A172 (cell line): ENCODE measurements around the gene ABHD17B. TPM values are rescaled to one million over a fixed set of nuclear protein-coding genes. Genes with fewer than 3 reads are reported as not detected.
"Not testable (repeated sequence)": the region's sequence is repeated elsewhere in the genome, so short reads cannot be mapped to it uniquely, and the experiment has no call there.

ENCODE experiments used
- DNase-seq: peaks from one replicate; pipeline ENCODE4 v3.0.0-alpha.2; 2015; ENCODE audit warnings: low spot score
- total RNA-seq: library from RNA; depleted of rRNA; stranded (reverse); fragments of >200 nt; shearing (Covaris generic); gene quantifications from 2 replicates; pipeline ENCODE4 v1.2.3, GENCODE V29; 2014; rRNA removed

Gene ABHD17B
- total RNA-seq, result 34.5 and 41.7 TPM in 2 replicates

- peak; percentile 99 for DNase-seq
Measured at GRCh38 chr9:71911061-71911907, at the start of gene ABHD17B, which contains the start of gene C9orf85. Gene ABHD17B (minus strand): TSS chr9:71911193. CDS start chr9:71875080, 36,113 bp downstream. Gene C9orf85 (plus strand): TSS chr9:71911639. CDS start chr9:71911735, 96 bp downstream.

GRCh38 chr9:71955300-71955915, 44.4 kb upstream of the ABHD17B start:
- no peak for DNase-seq

- DNase-seq, result not testable (repeated sequence)
Measured at GRCh38 chr9:71954652-71955051, 43.7 kb upstream of the ABHD17B start.

GRCh38 chr9:71944754-71945375, 33.9 kb upstream of the ABHD17B start:
- DNase-seq, result no peak

GRCh38 chr9:71941998-71942567, 31.1 kb upstream of the ABHD17B start:
- DNase-seq, result no peak

GRCh38 chr9:71941060-71941568, 30.1 kb upstream of the ABHD17B start:
- DNase-seq, result no peak

GRCh38 chr9:71937898-71938297, 26.9 kb upstream of the ABHD17B start:
- DNase-seq, result no peak

- no peak for DNase-seq
Measured at GRCh38 chr9:71937070-71937625, 26.2 kb upstream of the ABHD17B start.

GRCh38 chr9:71936066-71936465, 25.1 kb upstream of the ABHD17B start:
- no peak for DNase-seq

GRCh38 chr9:71931166-71931565, 20.2 kb upstream of the ABHD17B start:
- no peak for DNase-seq

- DNase-seq, result peak; percentile 64
Measured at GRCh38 chr9:71929791-71930440, 18.9 kb upstream of the ABHD17B start.

- no peak for DNase-seq
Measured at GRCh38 chr9:71929223-71929622, 18.2 kb upstream of the ABHD17B start.

- no peak for DNase-seq
Measured at GRCh38 chr9:71928806-71929205, 17.8 kb upstream of the ABHD17B start.

GRCh38 chr9:71928376-71928775, 17.4 kb upstream of the ABHD17B start:
- DNase-seq, result no peak

GRCh38 chr9:71925834-71926233, 14.8 kb upstream of the ABHD17B start:
- no peak for DNase-seq

GRCh38 chr9:71924576-71924975, 13.6 kb upstream of the ABHD17B start:
- DNase-seq, result no peak

GRCh38 chr9:71921190-71921814, 10.3 kb upstream of the ABHD17B start:
- DNase-seq, result no peak

- DNase-seq, result no peak
Measured at GRCh38 chr9:71920456-71921189, 9.6 kb upstream of the ABHD17B start.

GRCh38 chr9:71918419-71918818, 7.4 kb upstream of the ABHD17B start:
- no peak for DNase-seq
